OCI-LY7 (cell line): ENCODE results near the gene GRN. TPM values are rescaled to one million over a fixed set of nuclear protein-coding genes. Genes with fewer than 3 reads are reported as not detected.

Source experiments
- BruUV-seq: library from RNA; stranded (reverse); fragments of 400-500 nt; replicated peaks from 2 replicates; lab custom pipeline; 2021; lab: Mats Ljungman, UMichigan
- CTCF ChIA-PET: fragments of 300-600 bp; sonication (Branson Sonifier 250); formaldehyde crosslinking; loops from one replicate; lab custom pipeline; 2022; ENCODE audit warnings: antibody characterized with exemption; ENCODE audit not compliant: unreplicated experiment; lab: Charles Lee
- POLR2A ChIA-PET: fragments of 300-600 bp; sonication (Branson Sonifier 250); formaldehyde crosslinking; loops from one replicate; lab custom pipeline; 2022; ENCODE audit warnings: antibody characterized with exemption; lab: Charles Lee
- DNase-seq: peaks from one replicate; pipeline ENCODE4 v3.0.0-alpha.2; 2015; ENCODE audit warnings: low spot score
- H2AFZ ChIP-seq: fragments of 200-600 bp; sonication (generic), shearing (Covaris generic); 2 replicates; pipeline ENCODE4 v1.6.1; 2014; ENCODE audit warnings: mild to moderate bottlenecking, antibody characterized with exemption, low read length, moderate library complexity
- H3K27ac ChIP-seq: fragments of 200-600 bp; sonication (generic); 2 replicates; pipeline ENCODE4 v1.5.1; 2014; ENCODE audit warnings: mixed run types, low read depth, mild to moderate bottlenecking, moderate library complexity, low read length, inconsistent platforms; ENCODE audit not compliant: poor library complexity, severe bottlenecking
- H3K36me3 ChIP-seq: fragments of 200-600 bp; sonication (generic); 2 replicates; pipeline ENCODE4 v1.6.1; 2014; ENCODE audit warnings: mild to moderate bottlenecking, antibody characterized with exemption, low read length, moderate library complexity, mixed read lengths; ENCODE audit not compliant: insufficient read depth
- H3K4me1 ChIP-seq: fragments of 200-600 bp; sonication (generic); 2 replicates; pipeline ENCODE4 v1.5.1; 2014; ENCODE audit warnings: mild to moderate bottlenecking, low read length; ENCODE audit not compliant: insufficient read depth, poor library complexity, severe bottlenecking
- H3K4me2 ChIP-seq: fragments of 200-600 bp; sonication (generic); 2 replicates; pipeline ENCODE4 v1.6.1; 2014; ENCODE audit warnings: mild to moderate bottlenecking, low read length
- H3K4me3 ChIP-seq: fragments of 200-600 bp; sonication (generic); 2 replicates; pipeline ENCODE4 v1.5.1; 2014; ENCODE audit warnings: mild to moderate bottlenecking, low read depth, low read length; ENCODE audit not compliant: poor library complexity, severe bottlenecking
- H3K79me2 ChIP-seq: fragments of 200-600 bp; sonication (generic); 2 replicates; pipeline ENCODE4 v1.6.1; 2016; ENCODE audit warnings: low read depth, mild to moderate bottlenecking, low read length, moderate library complexity, mixed read lengths; ENCODE audit not compliant: insufficient read depth
- H3K9me2 ChIP-seq: fragments of 200-600 bp; sonication (generic); 2 replicates; pipeline ENCODE4 v1.6.1; 2016; ENCODE audit warnings: mild to moderate bottlenecking, low read length, mixed read lengths; ENCODE audit not compliant: insufficient read depth
- H3K9me3 ChIP-seq: fragments of 200-600 bp; sonication (generic); 2 replicates; pipeline ENCODE4 v1.6.1; 2014; ENCODE audit warnings: mild to moderate bottlenecking, mixed run types, low read length, mixed read lengths
- H4K20me1 ChIP-seq: fragments of 200-600 bp; sonication (generic); 2 replicates; pipeline ENCODE4 v1.6.1; 2014; ENCODE audit warnings: mild to moderate bottlenecking, antibody characterized with exemption, low read length, moderate library complexity, mixed read lengths; ENCODE audit not compliant: insufficient read depth
- CTCF ChIP-seq: fragments of 200-600 bp; sonication (generic); conservative IDR thresholded peaks from 2 replicates; pipeline ENCODE4 v1.5.1; 2014; ENCODE audit warnings: mild to moderate bottlenecking, antibody characterized with exemption, low read length, moderate library complexity, mixed read lengths
- EZH2phosphoT487 ChIP-seq: fragments of 200-600 bp; sonication (generic); IDR thresholded peaks from 2 replicates; pipeline ENCODE4 v1.6.1; 2018; ENCODE audit warnings: low read depth, borderline replicate concordance, mild to moderate bottlenecking, mixed run types, antibody characterized with exemption, low read length, moderate library complexity, mixed read lengths
- intact Hi-C: fragments of 100-400 bp; cut with micrococcal nuclease; formaldehyde crosslinking; loops from one replicate; pipeline ENCODE4 v1.10.0; 2022; ENCODE audit not compliant: unreplicated experiment
- total RNA-seq, 2 experiments: library from RNA; depleted of rRNA in 1 of 2; stranded (reverse); fragments of >200 nt in 1 of 2; shearing (Covaris generic) in 1 of 2; gene quantifications; 2 replicates each; pipeline ENCODE4 v1.2.3, GENCODE V29; 2014 to 2022

The GRN gene
- total RNA-seq, 2 experiments from 2014 or later = 203 to 247 TPM

DNA sequence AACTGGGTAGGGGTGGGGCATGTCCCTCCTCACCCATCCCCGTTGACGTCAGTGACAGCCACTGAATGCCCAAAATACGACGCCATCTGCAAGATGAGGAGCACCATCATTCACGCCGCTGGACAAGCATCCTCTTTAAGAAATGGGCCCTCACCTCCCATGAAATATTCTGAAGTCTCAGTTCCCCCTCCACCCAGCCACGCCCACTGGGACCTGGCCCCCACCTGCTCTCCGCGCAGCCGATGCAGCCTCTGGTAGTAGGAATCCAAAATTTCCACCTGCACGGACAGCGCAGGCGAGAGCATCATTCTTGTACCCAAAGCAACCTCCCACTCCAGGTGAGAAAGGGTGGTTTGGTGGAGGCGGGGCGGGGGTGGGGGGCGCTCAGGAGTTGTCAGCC, 38.8 kb downstream of the GRN start:
- Histone ChIP-seq H3K4me1 (peaks cover 7% of the 10 kb centered on the region), H3K79me2 (no peaks in the 10 kb centered on the region), H3K27ac (no peak overlapping the region), H3K4me2 (no peak overlapping the region), H3K36me3 (no peaks in the 10 kb centered on the region), H2AFZ (no peak overlapping the region), H3K9me3 (no peaks in the 10 kb centered on the region), H3K9me2 (no peaks in the 10 kb centered on the region), H4K20me1 (no peaks in the 10 kb centered on the region), H3K4me3 (no peak overlapping the region)
- no peak for DNase-seq
- BruUV-seq = no TSS peak
- CTCF ChIA-PET = no interaction called here
- POLR2A ChIA-PET = no interaction called here
- intact Hi-C loops = no loop called here
- TF ChIP-seq CTCF (no peak), EZH2phosphoT487 (no peak)

DNA sequence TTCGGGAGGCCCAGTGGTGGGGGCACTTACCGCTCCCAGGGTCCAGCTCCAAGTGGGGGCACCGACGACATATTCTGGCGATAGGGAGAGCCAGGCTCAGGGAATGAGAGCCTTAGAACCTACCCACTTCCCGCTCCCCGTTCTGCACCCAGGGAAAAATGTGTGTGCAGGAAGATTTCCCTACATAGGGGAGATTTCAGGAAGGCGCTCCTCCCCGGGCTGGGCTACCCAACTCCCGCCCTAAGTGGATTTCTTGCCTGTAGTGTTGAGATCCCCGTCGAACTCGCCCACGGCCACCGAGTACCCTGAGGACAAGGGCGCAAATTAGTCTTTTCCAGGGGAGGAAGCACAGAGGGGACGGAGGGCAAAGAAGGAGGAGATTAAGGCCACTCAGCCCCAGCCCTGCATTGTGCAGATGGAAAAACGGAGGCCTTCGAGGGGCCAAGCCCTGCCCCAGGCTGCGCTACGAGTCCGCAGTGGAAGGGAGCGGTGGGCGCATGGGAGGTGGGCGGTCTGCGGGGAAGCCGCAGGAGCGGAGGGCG, 39.2 kb downstream of the GRN start:
- ChIA-PET POLR2A (no interaction called here), CTCF (no interaction called here)
- no peak overlapping the region for H3K4me3 ChIP-seq
- no peak for DNase-seq
- no peaks in the 10 kb centered on the region for H3K79me2 ChIP-seq
- no peak overlapping the region for H3K4me2 ChIP-seq
- H3K36me3 ChIP-seq = no peaks in the 10 kb centered on the region
- H3K4me1 ChIP-seq = peaks cover 7% of the 10 kb centered on the region
- no peaks in the 10 kb centered on the region for H3K9me3 ChIP-seq
- H3K27ac ChIP-seq = no peak overlapping the region
- no TSS peak for BruUV-seq
- H3K9me2 ChIP-seq = no peaks in the 10 kb centered on the region
- TF ChIP-seq CTCF (no peak), EZH2phosphoT487 (no peak)
- intact Hi-C loops = no loop called here
- no peak overlapping the region for H2AFZ ChIP-seq
- H4K20me1 ChIP-seq = no peaks in the 10 kb centered on the region

DNA sequence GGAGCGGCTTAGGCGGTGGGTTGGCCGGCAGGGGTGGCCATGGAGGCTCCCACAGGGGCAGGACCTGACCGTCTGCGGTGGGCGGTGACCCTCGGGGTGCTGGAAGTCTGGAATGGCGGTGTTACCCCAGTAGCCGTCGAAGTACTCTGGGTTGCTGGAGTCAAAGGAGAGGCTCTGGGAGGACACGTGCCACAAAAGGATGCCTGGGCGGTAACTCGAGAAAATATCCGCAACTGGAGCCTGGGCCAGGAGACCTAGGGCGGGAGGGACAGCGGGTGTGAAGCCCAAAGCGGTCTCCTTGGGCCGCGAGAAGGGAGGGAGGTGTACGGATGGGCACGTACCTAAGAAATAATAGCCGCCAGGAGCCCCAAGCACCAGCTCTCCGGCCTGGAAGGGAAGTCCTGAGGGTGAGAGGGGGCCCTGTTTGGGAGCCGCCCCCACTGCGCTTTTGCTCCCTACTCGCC, 39.8 kb downstream of the GRN start:
- no TSS peak for BruUV-seq
- H3K36me3 ChIP-seq = no peaks in the 10 kb centered on the region
- no peaks in the 10 kb centered on the region for H4K20me1 ChIP-seq
- ChIA-PET CTCF (no interaction called here), POLR2A (no interaction called here)
- H2AFZ ChIP-seq = peak overlapping the region; percentile 51; the same call in 1 of the 2 replicates
- H3K9me2 ChIP-seq = no peaks in the 10 kb centered on the region
- H3K27ac ChIP-seq = no peak overlapping the region
- no peak for TF ChIP-seq EZH2phosphoT487
- no peak for TF ChIP-seq CTCF
- H3K9me3 ChIP-seq = no peaks in the 10 kb centered on the region
- H3K4me3 ChIP-seq = peak overlapping the region; percentile 62
- peak overlapping the region; percentile 68 for H3K4me2 ChIP-seq
- no peaks in the 10 kb centered on the region for H3K79me2 ChIP-seq
- intact Hi-C loops = no loop called here
- DNase-seq = no peak
- H3K4me1 ChIP-seq = peaks cover 7% of the 10 kb centered on the region
